ENCODE results near the gene CACNA1S. TPM values are rescaled to one million over a fixed set of nuclear protein-coding genes. Genes with fewer than 3 reads are reported as not detected.

CACNA1S gene
- total RNA-seq, 1 experiment from 2014 or later = 0.17 TPM

DNA sequence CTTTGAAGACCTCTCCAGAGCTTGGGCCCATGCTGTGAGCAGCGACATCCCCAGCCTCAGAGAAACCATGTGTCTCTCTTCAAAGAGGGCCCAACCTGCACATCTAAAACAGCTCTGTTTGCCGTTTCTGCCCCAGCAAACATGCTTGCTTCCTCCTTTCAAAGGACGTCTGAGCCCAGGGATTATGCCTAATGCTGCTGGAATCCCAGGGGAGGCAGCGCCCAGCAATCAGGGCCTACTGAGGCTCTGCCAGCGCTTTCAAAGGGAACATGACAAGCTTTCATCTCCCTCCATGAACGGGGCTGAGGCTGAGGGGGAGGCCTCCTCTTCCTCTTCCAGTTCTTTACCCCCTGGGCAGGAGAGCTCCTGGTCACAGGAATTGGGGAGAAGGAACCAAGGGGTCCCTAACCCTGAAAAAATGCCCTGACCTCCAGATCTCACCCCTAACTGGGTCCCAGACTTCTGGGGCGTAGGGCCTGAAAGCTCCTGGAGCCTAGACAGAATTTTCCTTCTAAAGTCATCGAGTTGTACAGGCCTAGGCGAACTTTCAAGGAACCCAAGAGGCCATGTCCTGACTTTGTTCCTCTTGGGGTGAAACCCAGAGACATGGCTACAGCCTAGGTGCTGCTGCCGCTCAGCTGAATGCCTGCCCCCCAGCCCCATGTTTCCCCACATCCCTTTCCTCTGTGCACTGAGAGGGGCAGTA is 28.2 kb upstream of the CACNA1S start:
- DNase-seq (ENCODE audit: low read depth) = no peak

DNA sequence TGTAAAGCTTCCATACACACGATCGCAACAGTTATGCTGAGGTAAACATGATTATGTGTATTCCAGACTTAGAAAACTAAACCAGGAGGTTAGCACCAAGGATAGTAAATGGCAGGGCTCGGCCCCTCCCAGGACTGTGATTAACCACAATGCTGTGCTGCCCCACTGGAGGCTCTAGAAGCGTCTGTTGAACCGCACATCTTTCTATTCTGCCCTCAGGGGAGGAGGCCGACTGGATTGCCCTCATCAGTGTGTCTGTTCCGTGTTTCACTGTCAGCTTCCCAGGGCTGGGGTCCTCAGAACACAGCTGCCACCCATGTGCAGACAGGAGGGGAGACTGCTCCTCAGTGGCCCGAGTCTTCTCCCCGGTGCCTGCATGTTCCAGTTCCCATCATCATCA is 27.5 kb upstream of the CACNA1S start:
- no peak for DNase-seq (ENCODE audit: low read depth)

DNA sequence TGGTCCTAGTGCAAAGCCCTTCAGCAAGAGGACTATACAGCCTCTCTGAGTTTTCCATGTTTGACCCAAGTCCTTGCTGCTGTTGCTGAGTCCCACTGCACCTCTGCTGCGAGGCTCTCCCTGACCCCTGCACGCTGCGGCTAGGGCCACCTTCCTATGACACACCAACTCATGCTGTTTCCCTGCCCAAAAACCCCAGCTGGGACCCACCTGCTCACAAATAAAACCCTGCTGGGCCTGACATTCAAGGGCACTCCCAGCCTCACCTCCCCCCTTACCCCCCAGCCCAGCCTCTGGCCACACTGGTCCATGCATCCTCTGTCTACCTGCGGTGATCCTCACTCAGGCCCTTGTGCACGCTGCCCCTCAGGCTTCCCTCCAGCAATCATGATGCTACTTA is 27.1 kb upstream of the CACNA1S start:
- no peak for DNase-seq (ENCODE audit: low read depth)

DNA sequence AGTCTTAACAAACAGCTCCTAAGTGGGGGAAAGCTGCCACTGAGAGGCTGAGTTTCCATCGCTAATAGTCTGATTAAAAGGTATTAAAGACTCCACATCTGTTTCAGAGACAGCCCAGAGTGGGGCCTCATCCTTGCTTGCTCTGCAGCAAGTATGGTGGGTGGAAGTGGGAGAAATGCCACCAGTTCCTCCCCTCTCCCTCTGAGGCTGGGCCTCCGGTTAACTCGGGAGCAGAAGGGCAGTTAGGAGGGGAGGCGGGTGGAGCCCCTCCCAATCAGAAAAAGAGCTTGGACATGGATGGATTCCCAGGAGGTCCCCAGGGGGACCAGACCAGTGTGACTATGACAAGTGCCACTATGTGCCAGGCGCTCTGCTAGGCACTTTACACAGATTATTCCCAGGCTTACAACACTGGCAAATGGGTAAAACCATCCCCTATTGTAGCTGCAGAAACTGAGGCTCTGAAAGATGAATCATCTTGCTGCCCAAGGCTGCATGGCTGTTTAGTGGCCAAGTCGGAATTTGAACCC is 26.1 kb upstream of the CACNA1S start:
- no peak for DNase-seq (ENCODE audit: low read depth)

DNA sequence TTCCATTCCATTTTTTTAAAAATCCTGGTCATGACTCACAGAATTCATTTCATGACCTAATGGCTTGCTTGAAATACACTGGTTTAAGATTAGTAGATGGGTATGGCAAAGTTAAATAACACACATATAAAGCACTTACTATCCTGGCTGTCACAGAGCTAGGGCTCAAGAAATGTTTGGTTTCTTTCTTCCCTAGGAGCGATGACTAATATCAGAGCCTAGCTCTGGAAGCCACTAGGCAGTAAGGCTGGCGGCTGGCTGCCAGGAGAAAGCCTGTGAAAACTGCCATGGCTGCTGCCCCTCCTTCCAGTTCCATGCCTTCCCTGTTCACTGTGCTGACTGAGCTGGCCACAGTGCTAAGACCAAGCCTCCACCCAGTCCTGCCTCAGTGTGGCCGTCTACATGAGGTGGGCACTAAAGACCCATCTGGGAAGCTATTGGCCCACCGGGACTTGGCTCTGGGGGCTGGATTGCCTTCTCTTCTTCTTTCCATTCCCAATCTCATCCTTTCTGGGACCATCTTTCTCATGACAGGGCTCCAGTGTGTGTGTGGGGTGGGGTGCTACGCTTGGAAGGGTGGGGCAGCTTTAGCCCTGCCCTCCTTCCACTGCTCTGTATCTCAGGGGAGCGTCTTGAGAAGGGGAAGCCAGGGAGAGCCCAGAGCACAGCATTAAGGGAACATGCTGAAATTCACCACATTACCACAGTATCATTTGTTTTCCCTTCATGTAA is 25.5 kb upstream of the CACNA1S start:
- DNase-seq (ENCODE audit: low read depth) = peak; percentile 88

DNA sequence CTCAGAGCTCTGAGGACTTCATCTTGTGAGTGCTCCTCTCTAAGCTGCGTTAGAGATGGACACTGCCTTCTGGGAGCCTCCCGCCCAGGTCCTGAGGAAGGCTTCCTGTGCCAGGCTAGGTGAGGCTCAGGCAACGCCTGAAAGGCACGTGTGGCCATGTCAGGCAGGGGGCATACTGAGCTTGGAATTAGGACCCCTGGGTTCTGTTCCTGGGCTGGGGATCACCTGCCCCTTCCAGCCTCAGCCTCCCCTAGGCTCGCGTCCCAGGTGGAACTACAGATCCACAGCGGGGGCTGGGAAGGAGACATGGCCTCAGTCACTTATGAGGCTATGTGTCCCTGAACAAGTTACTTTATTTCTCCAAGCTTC is 24.8 kb upstream of the CACNA1S start:
- no peak for DNase-seq (ENCODE audit: low read depth)

DNA sequence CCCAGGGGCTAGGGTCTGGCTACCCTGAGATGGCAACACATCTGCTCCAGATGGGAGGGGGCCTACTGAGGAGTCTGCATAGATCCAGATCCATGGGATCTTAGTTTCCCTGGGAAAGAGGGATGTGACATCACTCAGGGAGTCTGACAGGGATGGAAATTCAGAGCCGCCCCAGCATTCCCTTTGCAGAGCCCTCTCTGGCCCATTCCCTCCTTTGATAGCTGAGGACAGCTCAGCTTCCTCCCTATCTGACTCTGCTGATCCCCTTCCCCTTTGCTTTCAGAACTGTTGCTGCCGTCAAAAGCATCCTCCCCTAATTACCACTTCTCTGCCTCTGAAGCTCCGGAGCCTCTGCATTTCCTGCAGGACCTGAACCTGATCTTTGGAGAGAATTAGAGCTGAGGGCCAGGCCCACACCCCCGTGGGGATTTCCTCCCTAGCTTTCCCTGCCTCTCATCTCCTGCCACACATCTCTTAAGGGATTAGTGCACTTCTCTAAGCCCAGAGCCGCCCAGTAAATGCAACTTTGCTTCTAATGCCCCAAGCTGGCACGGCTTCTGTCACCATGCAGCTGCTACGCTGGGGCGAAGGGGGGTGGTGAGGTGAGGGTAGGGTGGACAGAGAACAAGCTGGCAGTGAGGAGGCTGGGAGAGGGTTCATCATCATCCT is 24.3 kb upstream of the CACNA1S start:
- DNase-seq (ENCODE audit: low read depth) = no peak

DNA sequence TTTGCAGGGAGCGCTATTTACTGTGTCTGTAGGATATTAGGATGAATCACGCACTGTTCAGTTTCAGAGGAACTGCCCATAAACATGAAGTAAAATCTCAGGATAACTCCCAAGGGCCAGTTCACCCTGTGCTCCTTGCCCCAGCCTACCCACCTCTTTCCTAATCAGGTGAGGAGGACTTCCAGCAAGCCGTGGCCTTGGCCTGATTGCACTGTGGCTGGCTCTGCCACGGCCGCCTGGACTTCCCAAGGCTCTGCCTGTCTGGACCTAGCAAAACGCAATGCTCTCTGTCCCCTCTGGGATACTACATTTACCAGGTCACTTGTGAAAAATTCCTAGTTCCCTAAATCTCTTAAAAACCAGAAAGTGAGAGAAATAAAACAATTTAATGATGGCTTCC is 22.2 kb upstream of the CACNA1S start:
- DNase-seq (ENCODE audit: low read depth) = no peak

DNA sequence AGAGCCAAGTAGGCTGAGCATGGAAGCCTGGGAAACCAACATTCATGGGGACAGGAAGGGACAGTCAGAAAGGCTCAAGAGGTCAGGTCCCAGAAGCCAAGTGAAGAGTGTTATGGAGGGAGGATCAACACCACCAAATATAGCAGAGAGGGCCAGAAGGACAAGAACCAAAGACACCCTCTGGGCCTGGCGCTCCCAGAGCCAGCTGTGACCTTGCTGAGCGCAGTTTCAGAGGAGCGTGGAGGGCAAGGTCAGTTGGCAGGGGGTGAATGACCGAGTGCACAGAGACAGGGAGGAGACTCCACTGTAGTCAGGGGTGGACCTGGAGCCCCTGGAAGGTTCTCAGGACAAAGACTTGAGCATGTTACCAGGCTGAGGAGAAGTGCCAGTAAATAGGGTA is 19.2 kb upstream of the CACNA1S start:
- DNase-seq (ENCODE audit: low read depth) = no peak

DNA sequence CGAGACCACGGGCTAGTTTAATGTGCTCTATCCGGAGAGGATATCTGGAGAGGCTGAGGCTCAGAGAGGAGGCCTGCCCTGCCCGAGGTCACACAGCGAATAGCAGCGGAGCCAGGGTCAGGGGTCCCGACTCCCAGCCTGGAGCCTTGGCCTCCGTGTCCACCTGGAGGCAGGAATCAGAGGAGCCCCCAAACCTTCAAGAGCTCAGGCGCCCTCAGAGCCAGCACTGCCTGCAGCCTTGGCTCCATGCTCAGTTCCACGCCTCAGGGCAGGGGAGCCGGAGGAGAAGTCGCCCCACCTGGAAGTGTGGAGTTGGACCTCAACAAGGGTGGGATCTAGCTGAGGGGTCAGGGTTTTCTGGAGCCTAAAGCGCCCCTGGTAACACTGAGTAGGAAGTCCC is 16.7 kb upstream of the CACNA1S start:
- no peak for DNase-seq (ENCODE audit: low read depth)

DNA sequence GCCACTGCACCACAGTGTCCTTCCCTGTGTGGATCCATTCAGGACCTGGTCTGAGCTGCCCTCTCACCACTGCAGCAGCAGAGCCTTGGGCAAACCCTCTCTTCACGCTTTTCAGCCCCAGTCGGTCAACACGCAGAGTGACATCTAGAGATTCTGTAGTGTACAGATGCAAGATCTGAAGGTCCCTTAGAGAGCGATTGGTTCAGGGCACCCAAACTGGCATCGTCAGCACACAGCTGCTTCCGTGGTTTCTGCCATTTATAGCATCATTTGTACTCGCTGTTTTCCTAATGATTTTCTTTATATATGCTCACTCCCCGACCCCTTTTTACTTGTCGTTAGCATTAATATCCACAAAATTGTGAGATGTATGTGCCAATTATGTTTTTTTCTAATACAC is 16.2 kb upstream of the CACNA1S start:
- peak; percentile 6 for DNase-seq (ENCODE audit: low read depth)

DNA sequence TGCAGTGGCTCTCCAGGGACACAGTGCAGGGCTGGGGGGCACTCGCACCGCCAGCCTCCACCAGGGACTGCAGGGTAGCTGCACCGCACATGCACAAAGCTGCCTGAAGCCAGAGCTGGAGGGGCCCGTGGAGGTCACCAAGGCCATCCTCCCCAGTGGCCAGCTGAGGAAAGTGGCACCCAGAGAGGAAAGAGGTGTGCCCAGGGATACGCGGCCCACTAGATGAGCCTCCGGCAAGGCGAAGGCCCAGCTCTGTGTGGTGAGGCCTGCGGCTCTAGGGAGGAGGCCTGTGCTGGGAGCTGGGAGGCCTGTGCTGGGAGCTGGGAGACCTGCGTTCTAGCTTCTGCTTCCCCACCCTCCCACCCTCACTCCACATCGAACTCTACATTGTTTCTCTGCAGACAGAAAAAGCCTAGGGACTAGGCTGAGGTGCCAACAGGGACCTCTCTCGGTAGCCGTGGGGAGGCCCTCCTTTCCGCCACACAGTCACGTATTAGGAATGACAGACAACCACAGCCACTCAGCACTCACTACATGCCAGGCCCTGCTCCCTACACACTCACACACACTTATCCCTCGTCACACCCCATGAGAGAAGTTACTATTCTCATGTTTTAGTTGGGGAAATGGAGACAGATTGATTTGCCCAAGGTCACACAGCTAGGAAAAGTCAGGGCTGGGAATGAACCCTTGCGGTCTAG is 15.7 kb upstream of the CACNA1S start:
- DNase-seq (ENCODE audit: low read depth) = peak; percentile 54

DNA sequence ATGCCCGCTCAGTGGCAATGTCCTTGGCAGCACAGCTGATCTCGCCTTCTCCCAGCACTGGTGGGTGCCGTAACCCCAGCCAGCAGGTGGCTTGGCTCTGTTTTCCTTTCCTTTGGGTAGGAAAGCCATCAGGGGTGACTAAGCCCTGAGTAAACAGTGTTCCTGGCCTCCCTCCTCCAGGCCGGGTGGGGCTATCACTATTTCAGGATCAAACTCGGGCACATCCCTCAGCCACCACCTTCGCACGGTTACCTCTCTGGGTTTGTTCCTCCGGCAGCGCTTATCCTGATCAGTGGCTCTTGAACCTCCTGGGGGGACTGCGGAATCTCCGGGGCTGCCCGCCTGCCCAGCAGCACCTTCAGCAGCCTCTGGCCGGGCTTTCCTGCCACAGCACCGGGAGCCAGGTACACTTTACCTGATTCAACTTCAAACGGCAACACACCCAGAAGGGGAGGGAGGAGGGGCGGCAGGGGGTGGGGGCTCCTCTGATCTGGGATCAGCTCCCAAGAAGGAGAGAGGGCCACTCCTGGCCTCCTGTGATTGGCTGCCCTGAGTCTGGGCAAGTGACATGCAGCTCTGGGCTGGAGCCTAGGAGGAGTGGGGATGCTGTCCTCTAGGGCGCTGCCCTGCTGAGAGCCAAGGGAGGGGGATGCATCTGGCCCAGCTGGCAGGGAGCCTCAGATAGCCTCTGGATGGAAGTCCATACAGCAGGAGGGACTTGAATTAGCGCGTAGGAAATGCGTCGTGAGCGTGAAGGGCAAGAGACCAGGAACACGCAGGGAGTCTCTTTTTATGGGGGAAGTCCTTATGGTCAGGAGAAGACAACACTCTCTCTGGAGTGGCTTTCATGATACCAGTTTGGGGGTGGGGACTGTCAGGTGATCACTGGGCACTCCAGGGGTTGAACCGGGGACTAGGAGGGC is 14.9 kb upstream of the CACNA1S start, which contains the start of gene ASCL5:
TSS of gene ASCL5 (minus strand) at position 353 of the 923 bp plus-strand sequence. CDS start 11,812 bp downstream, outside the sequence.
- peak; percentile 77 for DNase-seq (ENCODE audit: low read depth)

DNA sequence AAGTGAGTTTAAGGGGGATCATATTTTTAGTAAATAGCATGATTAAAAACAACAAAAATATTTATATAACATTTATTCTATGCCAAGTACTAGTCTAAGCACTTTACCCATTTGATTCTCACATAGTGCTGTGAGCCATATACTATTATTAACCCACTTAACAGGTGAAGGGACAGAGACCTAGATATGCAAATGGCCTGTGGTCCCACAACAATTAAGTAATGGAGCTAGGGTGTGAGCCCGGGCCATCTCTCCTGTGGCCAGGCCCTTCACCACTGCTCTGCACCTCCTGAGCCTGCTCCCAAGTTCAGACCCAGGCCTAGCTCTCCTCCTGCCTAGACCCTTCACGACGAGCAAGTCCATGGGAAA is 14.2 kb upstream of the CACNA1S start:
- no peak for DNase-seq (ENCODE audit: low read depth)

DNA sequence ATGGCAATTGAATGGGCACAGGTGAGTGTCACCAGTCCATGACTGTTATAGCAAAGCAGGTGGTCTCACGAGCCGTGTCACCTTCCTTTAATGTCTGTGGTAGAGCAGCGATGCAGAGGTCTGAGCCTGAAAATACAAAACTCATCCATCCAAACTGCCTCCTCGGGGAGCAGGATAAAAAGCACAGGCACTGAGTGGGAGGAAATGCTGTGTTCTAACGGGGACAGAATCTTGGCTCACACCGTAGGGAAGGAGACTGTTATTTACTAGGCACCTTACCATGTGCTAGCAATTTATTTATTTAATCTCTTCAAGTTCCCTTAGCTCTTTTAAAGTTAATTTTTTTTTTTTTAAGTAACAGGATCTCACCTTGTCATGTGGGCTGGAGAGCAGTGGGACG is 13.6 kb upstream of the CACNA1S start:
- no peak for DNase-seq (ENCODE audit: low read depth)

DNA sequence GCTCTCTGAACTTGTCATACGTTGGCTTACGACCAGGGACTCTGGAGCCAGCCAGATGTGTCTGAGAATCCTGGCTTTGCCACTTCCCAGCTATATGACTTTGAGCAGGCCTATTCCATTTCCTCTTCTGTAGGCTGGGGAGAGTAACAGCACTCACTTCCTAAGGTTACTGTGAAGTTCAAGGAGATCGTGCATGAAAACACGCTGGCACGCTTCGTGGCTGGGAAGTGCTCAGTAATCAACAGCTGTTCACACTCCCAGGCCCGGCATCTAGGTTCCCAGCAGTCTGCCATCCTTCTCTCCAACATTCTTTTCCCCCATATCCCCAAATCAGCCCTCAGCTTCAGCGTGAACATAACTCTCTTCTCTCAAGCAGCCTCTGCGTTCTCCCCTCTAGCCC is 12.8 kb upstream of the CACNA1S start:
- peak; percentile 69 for DNase-seq (ENCODE audit: low read depth)

DNA sequence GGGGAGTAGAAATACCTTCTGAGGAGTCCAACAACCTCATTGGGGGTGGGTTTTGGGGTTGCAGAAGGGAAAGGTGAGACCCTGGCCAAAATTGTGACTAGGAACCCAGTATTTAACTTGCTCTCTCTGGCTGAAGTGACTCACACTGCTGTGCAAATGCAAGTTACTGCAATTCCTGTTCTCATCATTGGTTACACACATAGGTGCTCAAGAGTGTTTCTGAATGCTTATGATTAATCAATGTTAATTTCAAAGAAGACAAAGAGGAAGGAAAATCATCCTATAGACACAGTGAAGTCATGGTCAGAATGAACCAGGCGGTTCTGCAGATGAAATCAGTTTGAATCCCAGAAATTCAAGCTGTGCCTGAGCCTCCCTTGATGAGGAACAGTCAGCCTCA is 11.6 kb upstream of the CACNA1S start:
- no peak for DNase-seq (ENCODE audit: low read depth)

DNA sequence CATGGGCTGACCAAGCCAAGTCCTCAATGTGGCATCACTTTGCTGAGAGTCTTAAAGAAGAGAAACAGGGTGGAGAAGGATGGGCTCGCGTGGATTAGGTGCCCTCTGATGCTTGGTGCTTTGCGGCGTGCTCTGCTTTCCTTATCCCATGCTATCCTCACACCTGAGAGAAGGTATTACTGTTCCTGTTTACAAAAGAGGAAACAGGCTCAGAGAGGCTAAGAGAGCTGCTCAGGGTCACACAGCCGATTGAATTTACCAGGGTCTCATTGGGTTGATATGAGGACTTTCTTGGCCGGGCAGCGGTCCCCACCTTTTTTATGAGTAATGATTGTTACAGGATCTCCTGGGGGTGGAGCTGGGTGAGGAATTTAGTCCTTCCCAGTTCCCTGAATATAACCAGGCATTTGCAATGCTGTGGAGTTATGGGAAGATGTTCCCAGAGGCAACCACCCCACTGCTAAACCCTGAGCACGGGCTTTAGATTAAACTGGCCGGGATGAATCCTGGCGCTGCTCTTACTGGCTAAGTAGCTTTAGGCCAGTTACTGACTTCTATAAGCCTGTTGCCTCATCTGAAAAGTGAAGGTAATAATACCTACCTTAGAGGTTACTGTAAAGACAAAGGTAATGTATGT is 10.2 kb upstream of the CACNA1S start:
- no peak for DNase-seq (ENCODE audit: low read depth)

DNA sequence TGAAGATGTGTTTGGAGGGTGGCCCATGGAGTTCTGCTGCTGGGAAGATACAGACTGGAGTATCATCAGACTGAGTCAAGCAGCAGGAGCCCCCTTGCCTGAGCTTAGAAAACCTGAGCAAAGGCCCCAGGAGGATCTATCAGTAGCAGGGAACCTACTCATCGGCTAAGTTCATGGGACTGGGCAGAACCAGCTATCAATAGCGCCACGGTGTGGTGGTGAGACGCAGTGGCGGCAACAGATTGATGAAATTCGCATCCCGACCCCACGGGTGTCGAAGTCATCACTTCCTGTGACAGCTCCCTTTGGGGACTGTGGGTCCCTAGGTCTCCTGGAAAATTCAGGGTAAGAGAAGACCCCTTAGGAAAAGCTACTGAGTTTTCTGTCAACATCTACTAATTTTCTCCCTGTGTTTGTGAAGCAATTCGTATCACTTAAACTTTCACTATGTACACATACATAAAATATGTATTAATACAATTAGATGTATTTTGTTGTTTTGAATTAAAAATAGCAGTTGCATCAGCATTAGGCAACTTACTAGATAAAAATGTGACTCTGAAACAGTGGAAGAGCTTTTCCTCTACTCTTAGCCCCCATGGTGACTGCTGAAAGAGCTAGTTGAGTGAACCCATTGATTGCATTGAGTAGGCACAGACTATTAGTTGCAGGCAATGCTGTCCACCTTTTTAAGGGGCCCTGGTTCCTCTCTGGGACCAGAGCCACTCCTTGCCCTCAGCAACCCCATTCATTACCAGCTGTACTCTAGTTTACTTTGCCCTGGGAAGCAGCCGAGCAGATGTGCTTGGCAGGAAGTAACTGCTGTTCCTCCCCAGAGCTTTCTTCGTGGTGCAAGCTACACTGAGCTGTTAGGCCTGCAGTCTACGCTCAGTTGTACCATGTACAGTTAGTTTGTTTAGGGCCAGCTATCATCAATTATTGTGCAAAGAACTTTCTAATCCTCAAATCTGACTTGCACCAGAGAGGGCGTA is 7.3 kb upstream of the CACNA1S start:
- peak; percentile 35 for DNase-seq (ENCODE audit: low read depth)
